Measurements from ENCODE around the gene ZNRF3.
"Not testable (repeated sequence)": the region's sequence is repeated elsewhere in the genome, so short reads cannot be mapped to it uniquely, and the experiment has no call there.

ZNRF3 gene

GRCh38 chr22:28902490-28902889, 19.1 kb downstream of the ZNRF3 start:
- H3K4me3 ChIP-seq (ENCODE audit: low read length), result no peak overlapping the region
- TF ChIP-seq CTCF (conservative IDR thresholded peaks at IDR 0.05; ENCODE audit: low read length), result no peak
- no peak for DNase-seq (ENCODE audit: low read depth)

DNA sequence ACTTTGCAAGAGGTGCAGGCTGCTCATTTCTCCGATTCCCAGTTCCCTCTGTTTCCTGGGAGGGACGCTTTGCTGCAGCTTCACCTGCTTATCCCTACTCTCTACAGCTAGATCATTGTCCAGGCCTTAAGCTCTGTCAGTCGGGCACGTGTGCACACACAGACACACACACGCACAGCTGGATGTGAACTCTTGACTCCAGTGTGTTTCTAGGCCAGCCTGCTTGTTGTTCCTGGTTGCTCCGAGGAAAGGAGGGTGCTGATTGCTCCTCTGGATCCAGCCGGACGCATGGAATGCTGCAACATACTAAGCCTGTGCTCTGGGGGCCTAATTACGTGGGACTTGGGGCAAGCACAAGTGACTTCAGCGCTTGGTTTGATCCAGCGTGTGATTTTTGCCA, 19.7 kb downstream of the ZNRF3 start:
- TF ChIP-seq CTCF (conservative IDR thresholded peaks at IDR 0.05; ENCODE audit: low read length), result no peak
- H3K4me3 ChIP-seq (ENCODE audit: low read length), result no peak overlapping the region
- no peak for DNase-seq (ENCODE audit: low read depth)

DNA sequence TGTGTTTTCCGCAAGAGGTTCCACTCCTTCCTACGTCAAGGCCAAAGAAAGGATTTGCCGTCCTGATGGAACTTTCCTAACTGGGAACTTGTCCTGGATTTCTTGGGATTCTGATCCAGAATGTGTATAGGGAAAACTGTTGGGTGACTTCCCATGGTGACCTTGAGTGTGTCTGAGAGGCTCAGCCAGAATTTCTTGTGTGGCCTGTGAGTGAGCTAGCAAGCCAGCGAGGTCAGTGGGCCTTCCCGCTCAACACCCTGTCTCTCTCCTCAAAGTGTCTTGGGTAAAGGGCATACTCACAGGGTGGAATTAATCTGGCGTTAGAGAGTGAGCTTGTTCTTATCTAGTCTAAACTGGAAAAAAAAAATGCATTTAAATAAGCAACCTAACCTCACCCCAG, 20.4 kb downstream of the ZNRF3 start:
- no peak for DNase-seq (ENCODE audit: low read depth)
- H3K4me3 ChIP-seq (ENCODE audit: low read length), result no peak overlapping the region
- no peak for TF ChIP-seq CTCF (conservative IDR thresholded peaks at IDR 0.05; ENCODE audit: low read length)

GRCh38 chr22:28904211-28904896, 21.0 kb downstream of the ZNRF3 start:
- no peak overlapping the region for H3K4me3 ChIP-seq (ENCODE audit: low read length)
- TF ChIP-seq CTCF (conservative IDR thresholded peaks at IDR 0.05; ENCODE audit: low read length), result no peak
- DNase-seq (ENCODE audit: low read depth), result peak; percentile 36

GRCh38 chr22:28905256-28905832, 22.0 kb downstream of the ZNRF3 start:
- TF ChIP-seq CTCF (conservative IDR thresholded peaks at IDR 0.05; ENCODE audit: low read length), result no peak
- no peak overlapping the region for H3K4me3 ChIP-seq (ENCODE audit: low read length)
- DNase-seq (ENCODE audit: low read depth), result no peak

GRCh38 chr22:28906312-28906711, 22.9 kb downstream of the ZNRF3 start:
- no peak overlapping the region for H3K4me3 ChIP-seq (ENCODE audit: low read length)
- DNase-seq (ENCODE audit: low read depth), result no peak
- TF ChIP-seq CTCF (conservative IDR thresholded peaks at IDR 0.05; ENCODE audit: low read length), result no peak

DNA sequence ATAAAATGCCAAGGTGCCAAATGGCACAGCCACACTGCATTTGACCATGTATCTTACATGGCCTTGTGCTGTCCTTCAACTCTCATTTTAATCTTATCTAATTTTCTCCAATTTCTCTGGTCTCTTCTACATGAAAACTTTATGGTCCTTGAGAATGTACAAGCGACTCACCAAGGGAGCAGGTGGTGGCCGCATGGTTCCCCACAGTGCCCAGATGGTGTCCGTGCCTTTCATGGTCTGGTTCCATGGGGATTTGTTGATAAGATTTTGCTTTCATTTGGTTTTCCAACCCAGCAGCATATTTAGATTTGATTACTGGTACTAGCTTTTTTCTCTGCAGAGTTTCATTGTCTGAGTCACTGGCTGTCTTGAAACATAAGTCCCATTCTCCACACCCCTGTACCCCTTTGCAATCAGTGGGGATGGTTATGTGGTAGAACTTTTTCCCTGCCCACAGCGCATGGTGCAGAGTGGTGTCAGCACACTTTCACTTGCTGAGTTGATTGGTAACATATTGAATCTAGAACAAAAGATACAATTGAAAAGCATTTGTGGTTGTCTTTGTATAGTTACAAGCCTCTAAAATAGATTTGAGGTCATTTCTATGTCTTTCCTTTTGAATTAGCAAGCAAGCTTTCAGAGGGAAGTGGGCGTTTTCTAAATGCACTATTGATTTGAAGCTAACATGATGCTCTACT, 24.1 kb downstream of the ZNRF3 start:
- H3K4me3 ChIP-seq (ENCODE audit: low read length), result no peak overlapping the region
- no peak for DNase-seq (ENCODE audit: low read depth)
- no peak for TF ChIP-seq CTCF (conservative IDR thresholded peaks at IDR 0.05; ENCODE audit: low read length)

DNA sequence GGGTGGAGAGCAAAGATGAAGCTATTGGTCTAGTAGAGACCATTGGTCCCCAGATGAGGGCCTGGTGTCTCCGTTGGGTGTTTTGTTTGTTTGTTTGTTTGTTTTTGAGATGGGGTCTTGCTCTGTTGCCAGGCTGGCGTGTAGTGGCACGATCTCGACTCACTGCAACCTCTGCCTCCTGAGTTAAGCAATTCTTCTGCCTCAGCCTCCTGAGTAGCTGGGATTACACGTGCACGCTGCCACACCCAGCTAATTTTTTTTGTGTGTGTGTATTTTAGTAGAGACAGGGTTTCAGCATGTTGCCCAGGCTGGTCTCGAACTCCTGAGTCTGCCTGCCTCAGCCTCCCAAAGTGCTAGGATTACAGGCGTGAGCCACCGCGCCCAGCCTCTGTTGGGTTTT, 25.4 kb downstream of the ZNRF3 start:
- not testable (repeated sequence) for DNase-seq (ENCODE audit: low read depth); H3K4me3 ChIP-seq (ENCODE audit: low read length)

All from AG10803 (cell line).